Aorta (tissue), 5 donors: ENCODE results near the gene DHRSX. TPM values are rescaled to one million over a fixed set of nuclear protein-coding genes. Genes with fewer than 3 reads are reported as not detected.
A peak's percentile ranks its signal among the peaks of the same experiment; 100 is the strongest.
"Not testable (repeated sequence)": the region's sequence is repeated elsewhere in the genome, so short reads cannot be mapped to it uniquely, and the experiment has no call there.

Source experiments
- ATAC-seq: fragments of 200-7000 bp; cut with Tn5 transposase; one replicate; pipeline ENCODE4 v1.9.1; 2022; ENCODE audit warnings: moderate library complexity; ENCODE audit not compliant: low FRiP score
- DNase-seq, 2 donors: peaks; one replicate each; pipeline ENCODE4 v3.0.0-alpha.2; 2020
- H3K27ac ChIP-seq, 2 donors: one replicate each; pipeline ENCODE4 v1.5.1; 2013; ENCODE audit warnings: low read length in 2 of 2, mild to moderate bottlenecking in 2 of 2, moderate library complexity in 2 of 2, control low read depth in 1 of 2, inconsistent platforms in 1 of 2, low read depth in 1 of 2
- H3K27me3 ChIP-seq, 2 donors: one replicate each; pipeline ENCODE4 v1.6.1; 2013; ENCODE audit warnings: control low read depth in 1 of 2, low read length in 1 of 2, mild to moderate bottlenecking in 1 of 2, moderate library complexity in 1 of 2; ENCODE audit not compliant: insufficient read depth in 2 of 2, control insufficient read depth in 1 of 2
- H3K36me3 ChIP-seq, 2 donors: one replicate each; pipeline ENCODE4 v1.6.1; 2013; ENCODE audit warnings: control low read depth in 1 of 2, low read length in 1 of 2, mild to moderate bottlenecking in 1 of 2; ENCODE audit not compliant: insufficient read depth in 2 of 2, control insufficient read depth in 1 of 2
- H3K4me1 ChIP-seq, 2 donors: one replicate each; pipeline ENCODE4 v1.6.1; 2013; ENCODE audit warnings: low read length in 2 of 2, control low read depth in 1 of 2, mild to moderate bottlenecking in 1 of 2, moderate library complexity in 1 of 2; ENCODE audit not compliant: insufficient read depth in 2 of 2, control insufficient read depth in 1 of 2
- H3K4me3 ChIP-seq, 2 donors: one replicate each; pipeline ENCODE4 v1.5.1; 2013; ENCODE audit warnings: low read length in 2 of 2, control low read depth in 1 of 2, mild to moderate bottlenecking in 1 of 2
- H3K9me3 ChIP-seq: one replicate; pipeline ENCODE4 v1.6.1; 2013; ENCODE audit warnings: mild to moderate bottlenecking, low read length; ENCODE audit not compliant: control insufficient read depth
- WGBS, 2 donors: extraction: QIAGEN DNeasy Blood & Tissue Kit; methylation state at CpG; one replicate each; pipeline ENCODE4 v1.1.7; 2013; 5-methylcytosine and 5-hydroxymethylcytosine counted together
- intact Hi-C, 2 donors: fragments of 100-400 bp; cut with DNase I; formaldehyde crosslinking; loops; one replicate each; pipeline versions ENCODE4 v1.14.2 to v1.15.0; 2022
- polyA plus RNA-seq, 2 donors: library from polyadenylated mRNA; stranded (reverse); fragments of 200-250 nt; gene quantifications; one replicate each; pipeline ENCODE4 v1.2.3, GENCODE V29; 2013
- total RNA-seq, 2 donors: library from RNA; stranded (reverse); fragmentation: NEBNext Ultra II Directional; extraction: Animal tissue kit (Norgen Biotek cat#: 25700); gene quantifications; one replicate each; pipeline ENCODE4 v1.2.1, GENCODE V29; 2021
- donor health status: healthy with polysubstance abuse.
- donor health status: Bipolar disorder and iron deficiency.
- donor health status: DM: no; HTN: no; CAD: no.
- donor health status: DM: no; HTN: no; CAD: no.
- donor health status: DM: yes; HTN: yes; CAD: no.

DHRSX gene
- total and polyA plus RNA-seq, 4 donors: 6.0 to 21.8 (median 11.7) TPM

DNA sequence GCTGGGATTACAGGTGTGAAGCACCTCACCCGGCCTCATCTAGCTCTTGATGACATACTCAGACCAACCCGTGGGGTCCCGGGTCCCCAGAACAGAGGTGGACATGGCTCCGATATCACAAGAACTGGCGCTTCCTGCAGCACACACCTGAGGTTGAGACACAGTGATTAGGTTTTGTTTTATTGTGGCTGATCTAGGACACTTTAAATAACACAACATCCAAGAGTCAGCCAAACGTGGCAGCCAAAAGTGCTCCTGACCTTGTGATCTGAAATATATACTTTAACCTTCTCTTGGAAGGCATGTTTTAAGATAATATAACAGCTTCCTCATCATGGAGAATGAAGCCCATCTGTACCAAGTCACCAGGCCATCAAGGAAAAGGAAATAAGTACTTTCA is 198.9 kb downstream of the DHRSX start:
- H3K9me3 ChIP-seq: no peaks in the 10 kb centered on the region

DNA sequence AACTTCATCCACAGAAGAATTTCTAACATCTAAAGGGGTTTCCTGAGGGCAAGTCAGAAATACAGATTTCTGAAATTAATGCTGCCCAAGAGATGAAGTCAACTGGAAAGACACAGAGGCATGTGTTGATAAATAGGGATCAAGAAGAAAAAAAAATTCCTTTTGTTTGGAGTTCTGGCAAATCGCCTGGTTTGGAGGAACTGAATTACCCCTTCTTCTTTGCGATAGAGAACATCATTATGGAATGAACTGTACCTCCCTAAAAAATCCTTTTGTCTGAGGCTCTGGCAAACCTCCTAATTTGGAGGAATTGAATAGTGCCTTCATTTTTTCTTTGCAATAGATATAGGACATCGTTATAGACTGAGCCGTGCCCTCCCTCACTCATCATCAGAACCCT is 200.9 kb downstream of the DHRSX start:
- H3K27ac ChIP-seq: no peak overlapping the region
- H3K36me3 ChIP-seq: no peaks in the 10 kb centered on the region
- H3K4me1 ChIP-seq: no peaks in the 10 kb centered on the region
- 80% methylated on average over 4 of the region's 4 CpGs for WGBS, 2 donors
- no peak overlapping the region for H3K4me3 ChIP-seq
- intact Hi-C loops: no loop called here
- H3K9me3 ChIP-seq: no peaks in the 10 kb centered on the region
- no peak for DNase-seq
- no peaks in the 10 kb centered on the region for H3K27me3 ChIP-seq
- no peak for ATAC-seq

More for the DNA sequence above, 198.9 kb downstream of the DHRSX start:
- intact Hi-C loops: no loop called here
- Histone ChIP-seq H3K4me3 (no peak overlapping the region), H3K36me3 (no peaks in the 10 kb centered on the region), H3K27me3 (no peaks in the 10 kb centered on the region), H3K4me1 (no peaks in the 10 kb centered on the region), H3K27ac (no peak overlapping the region)
- DNase-seq (peak in 1 of 2 donors; percentile 50), ATAC-seq (no peak)
- WGBS, 2 donors: 94 to 95% methylated on average over 6 of the region's 6 CpGs

DNA sequence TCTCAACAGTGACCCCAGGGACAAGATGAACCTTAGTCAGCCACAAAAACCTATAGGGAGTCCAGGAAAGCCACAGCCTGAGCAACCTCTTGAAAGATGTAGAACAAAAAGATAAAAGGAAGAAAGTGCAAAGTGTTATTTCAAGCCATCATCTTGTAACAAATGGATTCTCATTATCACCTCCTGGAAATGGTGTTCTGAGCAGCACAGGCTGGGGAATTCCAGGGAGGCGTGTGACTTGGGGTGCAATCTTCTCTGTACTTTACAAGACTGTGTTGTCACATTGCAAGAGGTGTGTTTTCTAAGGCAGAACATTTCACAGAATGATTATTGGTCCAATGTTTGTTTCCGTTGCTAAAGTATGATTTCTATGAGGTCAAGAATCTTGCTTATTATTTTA is 214.0 kb downstream of the DHRSX start:
- intact Hi-C loops: no loop called here
- peaks cover 0 to 2% of the 10 kb centered on the region in 2 donors for H3K36me3 ChIP-seq
- H3K27ac ChIP-seq: no peak overlapping the region
- DNase-seq (no peak), ATAC-seq (no peak)
- WGBS, 2 donors: 91 to 96% methylated on average over 2 of the region's 2 CpGs
- H3K4me3 ChIP-seq: no peak overlapping the region
- no peaks in the 10 kb centered on the region for H3K27me3 ChIP-seq
- no peaks in the 10 kb centered on the region for H3K9me3 ChIP-seq
- H3K4me1 ChIP-seq: no peaks in the 10 kb centered on the region

DNA sequence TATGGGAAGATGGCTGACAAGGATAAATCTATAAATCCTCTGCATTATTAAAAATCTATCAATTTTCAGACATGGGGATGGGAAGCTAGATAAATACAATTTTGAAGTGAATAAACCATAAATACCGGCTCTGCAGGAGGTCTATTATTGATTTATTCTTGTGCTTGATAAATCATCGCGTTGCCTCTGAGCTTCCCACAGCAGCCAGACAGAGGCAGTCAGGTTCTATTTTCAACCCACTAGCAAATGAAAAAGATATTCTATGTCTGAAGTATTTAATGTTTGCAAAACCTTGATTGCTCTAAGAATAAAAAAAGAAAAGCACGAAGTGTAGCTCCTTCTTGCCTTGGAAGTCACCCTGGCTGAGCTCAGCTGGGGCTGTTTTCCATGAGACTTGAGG is 216.2 kb downstream of the DHRSX start:
- DNase-seq: peak in 1 of 2 donors; percentile 1
- H3K4me3 ChIP-seq: no peak overlapping the region
- H3K27ac ChIP-seq: no peak overlapping the region
- ATAC-seq: no peak
- no peaks in the 10 kb centered on the region for H3K9me3 ChIP-seq
- H3K27me3 ChIP-seq: no peaks in the 10 kb centered on the region
- H3K36me3 ChIP-seq: no peaks in the 10 kb centered on the region
- 48 to 63% methylated on average over 4 of the region's 4 CpGs for WGBS, 2 donors
- H3K4me1 ChIP-seq: no peaks in the 10 kb centered on the region
- intact Hi-C loops: no loop called here

DNA sequence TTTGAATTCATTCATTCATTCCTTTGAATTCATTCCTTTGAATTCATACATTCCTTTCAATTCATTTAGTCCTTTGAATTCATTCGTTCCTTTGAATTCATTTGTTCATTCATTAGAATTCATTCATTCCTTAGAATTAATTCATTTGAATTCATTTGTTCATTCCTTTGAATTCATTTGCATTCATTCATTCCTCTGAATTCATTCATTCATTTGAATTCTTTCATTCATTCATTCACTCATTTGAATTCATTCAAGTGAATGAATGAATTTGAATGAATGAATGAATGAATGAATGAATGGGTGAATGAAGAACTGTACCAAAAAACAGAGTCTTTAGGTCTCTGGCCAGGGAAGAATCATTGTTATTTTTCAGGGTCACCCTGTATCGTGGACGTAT is 216.6 kb downstream of the DHRSX start:
- WGBS, 2 donors: 79 to 80% methylated on average over 3 of the region's 3 CpGs
- intact Hi-C loops: no loop called here
- H3K36me3 ChIP-seq: no peaks in the 10 kb centered on the region
- H3K9me3 ChIP-seq: no peaks in the 10 kb centered on the region
- no peak overlapping the region for H3K27ac ChIP-seq
- H3K4me3 ChIP-seq: no peak overlapping the region
- DNase-seq: no peak
- ATAC-seq: no peak
- no peaks in the 10 kb centered on the region for H3K4me1 ChIP-seq
- H3K27me3 ChIP-seq: no peaks in the 10 kb centered on the region

DNA sequence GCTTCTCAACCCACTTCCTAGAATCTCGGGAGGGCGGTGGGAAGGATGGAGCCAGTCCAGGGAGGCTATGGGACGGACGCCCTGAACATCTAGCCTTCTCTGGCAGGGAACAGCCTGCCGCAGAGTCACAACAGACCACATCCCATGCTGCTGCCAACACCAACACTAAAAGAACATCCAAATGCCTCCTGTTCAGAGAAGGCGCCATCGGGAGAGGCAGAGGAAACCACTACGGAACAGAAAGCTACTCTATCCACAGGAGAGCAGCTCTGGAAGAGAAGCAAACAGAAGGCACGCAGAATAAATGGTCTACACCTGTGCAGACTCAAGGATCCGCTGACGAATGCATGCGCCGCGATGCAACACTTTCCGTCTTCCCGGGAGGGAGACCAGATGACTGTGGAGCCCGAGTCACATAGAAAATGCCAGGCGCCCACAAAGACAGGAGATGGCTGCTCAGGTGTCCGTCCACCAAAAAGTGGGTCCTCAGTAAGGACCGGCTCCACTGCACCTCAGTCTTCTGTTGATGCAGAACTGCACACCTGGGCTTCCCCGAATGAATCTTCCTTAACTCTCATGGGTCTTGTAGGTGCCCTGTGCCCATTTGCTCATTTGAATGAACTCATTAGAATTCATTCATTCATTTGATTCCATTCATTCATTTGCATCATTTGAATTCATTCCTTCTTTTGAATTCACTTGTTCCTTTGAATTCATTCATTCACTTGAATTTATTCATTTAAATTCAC is 217.5 kb downstream of the DHRSX start:
- 67 to 76% methylated on average over 21 of the region's 21 CpGs for WGBS, 2 donors
- intact Hi-C loops: no loop called here

DNA sequence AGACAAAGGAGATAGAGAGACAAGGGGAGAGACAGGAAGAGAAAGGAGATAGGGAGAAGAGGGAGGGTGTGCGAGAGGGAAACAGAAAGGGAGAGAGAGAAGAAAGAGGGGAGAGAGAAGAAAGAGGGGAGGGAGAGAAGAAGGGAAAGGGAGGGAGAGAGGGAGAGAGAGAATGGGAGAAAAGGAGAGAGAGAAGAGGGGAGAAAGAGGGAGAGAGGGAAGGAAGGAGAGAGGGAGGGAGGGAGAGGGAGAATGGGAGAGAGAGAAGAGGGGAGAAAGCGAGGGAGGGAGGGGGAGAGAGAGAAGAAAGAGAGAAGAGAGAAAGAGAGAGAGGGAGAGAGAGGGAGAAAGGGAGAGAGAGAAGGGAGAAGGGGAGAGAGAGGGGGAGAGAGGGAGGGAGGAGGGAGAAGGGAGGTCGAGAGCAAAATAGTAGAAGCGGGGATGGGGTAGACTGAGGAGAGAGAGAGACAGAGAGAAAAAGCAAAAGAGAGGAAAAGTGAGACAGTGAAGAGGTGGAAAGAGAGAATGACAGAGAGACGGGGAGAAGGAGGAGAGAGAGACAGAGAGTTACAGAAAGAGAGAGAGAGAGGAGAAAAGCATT is 218.2 kb downstream of the DHRSX start:
- Histone ChIP-seq H3K27me3 (no peaks in the 10 kb centered on the region), H3K9me3 (no peaks in the 10 kb centered on the region), H3K36me3 (no peaks in the 10 kb centered on the region), H3K4me1 (no peaks in the 10 kb centered on the region), H3K27ac (no peak overlapping the region), H3K4me3 (no peak overlapping the region)
- WGBS, 2 donors: 78 to 80% methylated on average over 4 to 5 of the region's 5 CpGs
- ATAC-seq (no peak), DNase-seq (no peak)
- intact Hi-C loops: no loop called here

More for the DNA sequence above, 217.5 kb downstream of the DHRSX start:
- no peaks in the 10 kb centered on the region for H3K27me3 ChIP-seq
- no peak overlapping the region for H3K27ac ChIP-seq
- no peaks in the 10 kb centered on the region for H3K4me1 ChIP-seq
- H3K36me3 ChIP-seq: no peaks in the 10 kb centered on the region
- no peak overlapping the region for H3K4me3 ChIP-seq
- ATAC-seq: no peak
- no peaks in the 10 kb centered on the region for H3K9me3 ChIP-seq
- DNase-seq: peak in 1 of 2 donors; percentile 62

DNA sequence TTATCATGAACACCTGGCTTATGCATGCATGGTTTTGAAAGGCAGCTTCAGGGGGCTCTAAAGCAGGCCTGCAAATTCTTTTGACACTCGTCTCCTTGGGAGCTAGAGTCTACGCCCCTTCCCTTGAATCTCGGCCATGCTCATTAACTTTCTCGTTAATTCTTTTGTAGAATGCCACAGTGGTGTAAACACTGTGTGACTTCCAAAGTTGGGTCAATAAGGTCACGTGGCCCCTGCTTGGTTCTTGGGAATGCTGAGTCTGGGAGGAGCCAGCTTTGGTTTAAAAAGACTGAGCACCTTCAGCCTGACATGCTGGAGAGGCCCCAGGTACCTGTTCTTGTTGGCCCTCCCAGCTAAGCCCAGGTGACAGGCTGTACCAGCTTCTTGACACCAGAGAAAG is 228.4 kb downstream of the DHRSX start:
- DNase-seq: peak in 1 of 2 donors; percentile 27
- Histone ChIP-seq H3K36me3 (no peaks in the 10 kb centered on the region), H3K4me3 (no peak overlapping the region), H3K27ac (no peak overlapping the region), H3K9me3 (no peaks in the 10 kb centered on the region), H3K27me3 (no peaks in the 10 kb centered on the region), H3K4me1 (no peaks in the 10 kb centered on the region)
- intact Hi-C loops: no loop called here
- 62 to 68% methylated on average over 5 of the region's 5 CpGs for WGBS, 2 donors
- no peak for ATAC-seq

DNA sequence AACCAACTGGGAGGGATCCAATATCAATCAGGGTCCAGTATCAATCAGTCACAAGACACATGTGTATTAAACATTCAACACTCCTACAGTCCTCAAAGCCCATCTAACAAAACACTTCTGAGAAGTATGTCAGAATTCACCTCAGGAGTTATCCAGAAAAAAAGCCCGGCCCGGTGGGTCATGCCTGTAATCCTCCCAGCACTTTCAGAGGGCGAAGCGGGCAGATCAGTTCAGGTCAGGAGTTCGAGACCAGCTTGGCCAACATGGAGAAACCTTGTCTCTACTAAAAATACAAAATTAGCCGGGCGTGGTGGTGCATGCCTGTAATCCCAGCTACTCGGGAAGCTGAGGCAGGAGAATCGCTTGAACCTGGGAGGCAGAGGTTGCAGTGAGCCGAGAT is 229.2 kb downstream of the DHRSX start:
- ATAC-seq, intact Hi-C loops, H3K9me3 ChIP-seq, H3K27ac ChIP-seq, H3K4me3 ChIP-seq, H3K27me3 ChIP-seq, H3K4me1 ChIP-seq, H3K36me3 ChIP-seq: not testable (repeated sequence)
- 90 to 94% methylated on average over 10 of the region's 10 CpGs for WGBS, 2 donors
- DNase-seq: peak in 1 of 2 donors; percentile 34
